GM06990 (cell line): Measurements from ENCODE around the gene KLHL33.

Experiments
- DNase-seq: peaks from one replicate; pipeline ENCODE4 v3.0.0-alpha.2; 2011; ENCODE audit not compliant: insufficient read length; ENCODE audit errors: extremely low read depth
- H3K27me3 ChIP-seq: replicated peaks from 2 replicates; pipeline ENCODE4 v1.6.0; 2011; ENCODE audit warnings: low read length; ENCODE audit not compliant: control insufficient read depth, insufficient read depth
- H3K36me3 ChIP-seq: 2 replicates; pipeline ENCODE4 v1.5.1; 2011; ENCODE audit warnings: low read length; ENCODE audit not compliant: control insufficient read depth, insufficient read depth
- H3K4me3 ChIP-seq: replicated peaks from 2 replicates; pipeline ENCODE4 v1.5.1; 2011; ENCODE audit warnings: low read depth, mild to moderate bottlenecking, control low read depth, low read length
- CTCF ChIP-seq: IDR thresholded peaks from 2 replicates; pipeline ENCODE4 v1.5.1; 2011; ENCODE audit warnings: low read length, control low read depth, mild to moderate bottlenecking, inconsistent platforms; ENCODE audit not compliant: insufficient read depth, poor library complexity, severe bottlenecking

KLHL33 gene

GRCh38 chr14:20429801-20430669 is 5.9 kb downstream of the KLHL33 start:
- DNase-seq = no peak
- TF ChIP-seq CTCF = no peak
- H3K36me3 ChIP-seq = no peaks in the 10 kb centered on the region
- H3K4me3 ChIP-seq = no peak overlapping the region
- no peaks in the 10 kb centered on the region for H3K27me3 ChIP-seq

DNA sequence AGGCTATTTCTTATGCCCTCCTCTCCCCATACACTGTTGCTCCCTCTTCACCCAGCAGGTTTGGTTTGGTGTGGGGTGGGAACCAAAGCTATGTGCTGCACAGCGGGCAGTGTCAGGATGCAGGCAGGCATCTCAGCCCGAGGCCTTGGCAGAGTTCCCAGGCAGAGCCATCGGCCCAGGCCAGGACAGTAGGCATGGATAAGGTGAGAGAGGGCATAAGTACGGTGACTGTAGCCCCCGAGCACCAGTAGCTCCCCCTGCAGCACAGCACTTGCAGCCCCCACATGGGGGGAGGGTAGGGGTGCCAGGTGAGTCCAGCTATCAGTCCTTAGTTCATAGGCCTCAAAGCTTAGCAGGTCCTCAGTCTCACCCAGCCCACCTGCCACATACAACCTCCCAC is 7.2 kb downstream of the KLHL33 start:
- no peak for TF ChIP-seq CTCF
- Histone ChIP-seq H3K36me3 (no peaks in the 10 kb centered on the region), H3K4me3 (no peak overlapping the region), H3K27me3 (no peaks in the 10 kb centered on the region)
- DNase-seq = no peak

GRCh38 chr14:20428010-20428365 is 8.0 kb downstream of the KLHL33 start:
- no peaks in the 10 kb centered on the region for H3K27me3 ChIP-seq
- no peaks in the 10 kb centered on the region for H3K36me3 ChIP-seq
- DNase-seq = no peak
- TF ChIP-seq CTCF = no peak
- no peak overlapping the region for H3K4me3 ChIP-seq

- H3K4me3 ChIP-seq = peak overlapping the region; percentile 35
Observed at GRCh38 chr14:20427231-20428009, 8.5 kb downstream of the KLHL33 start.

GRCh38 chr14:20424851-20425250 is 11.1 kb downstream of the KLHL33 start:
- no peaks in the 10 kb centered on the region for H3K27me3 ChIP-seq
- DNase-seq = no peak
- no peak for TF ChIP-seq CTCF

More at GRCh38 chr14:20427231-20428009, 8.5 kb downstream of the KLHL33 start:
- Histone ChIP-seq H3K36me3 (no peaks in the 10 kb centered on the region), H3K27me3 (no peaks in the 10 kb centered on the region)
- no peak for TF ChIP-seq CTCF
- DNase-seq = peak; percentile 70

More at GRCh38 chr14:20424851-20425250, 11.1 kb downstream of the KLHL33 start:
- Histone ChIP-seq H3K4me3 (no peak overlapping the region), H3K36me3 (no peaks in the 10 kb centered on the region)
